Measurements from ENCODE around the gene SLC66A2.

SLC66A2 gene

GRCh38 chr18:79901665-79902064 is 49.8 kb downstream of the SLC66A2 start:
- no peak for DNase-seq (ENCODE audit: low read depth)
- H3K4me3 ChIP-seq (ENCODE audit: low read depth, low read length), result no peak overlapping the region
- TF ChIP-seq CTCF (conservative IDR thresholded peaks at IDR 0.05; ENCODE audit: low read depth, low read length), result no peak

- no peak overlapping the region for H3K4me3 ChIP-seq (ENCODE audit: low read depth, low read length)
- no peak for DNase-seq (ENCODE audit: low read depth)
- TF ChIP-seq CTCF (conservative IDR thresholded peaks at IDR 0.05; ENCODE audit: low read depth, low read length), result no peak
Observed at GRCh38 chr18:79900610-79901570, 50.6 kb downstream of the SLC66A2 start.

- no peak overlapping the region for H3K4me3 ChIP-seq (ENCODE audit: low read depth, low read length)
- TF ChIP-seq CTCF (conservative IDR thresholded peaks at IDR 0.05; ENCODE audit: low read depth, low read length), result no peak
- no peak for DNase-seq (ENCODE audit: low read depth)
Observed at GRCh38 chr18:79899609-79900445, 51.6 kb downstream of the SLC66A2 start.

- no peak for TF ChIP-seq CTCF (conservative IDR thresholded peaks at IDR 0.05; ENCODE audit: low read depth, low read length)
Observed at GRCh38 chr18:79898952-79899608, 52.4 kb downstream of the SLC66A2 start.

GRCh38 chr18:79897940-79898625 is 53.4 kb downstream of the SLC66A2 start:
- no peak for DNase-seq (ENCODE audit: low read depth)
- TF ChIP-seq CTCF (conservative IDR thresholded peaks at IDR 0.05; ENCODE audit: low read depth, low read length), result no peak
- no peak overlapping the region for H3K4me3 ChIP-seq (ENCODE audit: low read depth, low read length)

More at GRCh38 chr18:79898952-79899608, 52.4 kb downstream of the SLC66A2 start:
- H3K4me3 ChIP-seq (ENCODE audit: low read depth, low read length), result no peak overlapping the region
- DNase-seq (ENCODE audit: low read depth), result no peak

GRCh38 chr18:79896738-79897137 is 54.7 kb downstream of the SLC66A2 start:
- no peak for TF ChIP-seq CTCF (conservative IDR thresholded peaks at IDR 0.05; ENCODE audit: low read depth, low read length)
- DNase-seq (ENCODE audit: low read depth), result no peak
- no peak overlapping the region for H3K4me3 ChIP-seq (ENCODE audit: low read depth, low read length)

All from choroid plexus epithelial cell (primary cell).